Thyroid gland (tissue), 4 donors: ENCODE results near the gene PHYH. TPM values are rescaled to one million over a fixed set of nuclear protein-coding genes. Genes with fewer than 3 reads are reported as not detected.

ENCODE experiments used
- DNase-seq, 2 donors: peaks; one replicate each; pipeline ENCODE4 v3.0.0-alpha.2; 2019
- H3K27ac ChIP-seq, 3 donors: fragments of 200-600 bp; sonication (generic); 1 replicate in 2 of 3; 2 replicates in 1 of 3; pipeline ENCODE4 v1.5.1; 2016 to 2019; ENCODE audit warnings: mild to moderate bottlenecking in 1 of 3, moderate library complexity in 1 of 3
- H3K27me3 ChIP-seq: fragments of 200-600 bp; sonication (generic); one replicate; pipeline ENCODE4 v1.5.1; 2019
- H3K36me3 ChIP-seq, 2 donors: fragments of 200-600 bp; sonication (generic); one replicate each; pipeline ENCODE4 v1.5.1; 2016 to 2019
- H3K4me1 ChIP-seq, 2 donors: fragments of 200-600 bp; sonication (generic); one replicate each; pipeline ENCODE4 v1.5.1; 2017 to 2019
- H3K4me3 ChIP-seq, 3 donors: fragments of 200-600 bp; sonication (generic); replicated peaks in 1 of 3; 1 replicate in 2 of 3; 2 replicates in 1 of 3; pipeline ENCODE4 v1.5.1; 2016; ENCODE audit warnings: mild to moderate bottlenecking in 1 of 3
- H3K9me3 ChIP-seq: fragments of 200-600 bp; sonication (generic); one replicate; pipeline ENCODE4 v1.5.1; 2017
- POLR2A ChIP-seq, 2 donors: fragments of 450-650 bp; IDR thresholded peaks; one replicate each; pipeline ENCODE4 v1.6.1; 2017; ENCODE audit warnings: antibody characterized with exemption in 2 of 2, mild to moderate bottlenecking in 2 of 2, moderate library complexity in 1 of 2
- WGBS, 2 donors: methylation state at CpG; one replicate each; pipeline ENCODE4 v1.1.5; 2017; 5-methylcytosine and 5-hydroxymethylcytosine counted together
- intact Hi-C: fragments of 100-400 bp; cut with DNase I; formaldehyde crosslinking; loops from one replicate; pipeline ENCODE4 v1.15.1; 2023
- total RNA-seq, 4 donors: library from RNA; depleted of rRNA; stranded (reverse); fragments of >200 nt; gene quantifications; one replicate each; pipeline ENCODE4 v1.2.3, GENCODE V29; 2016
- TF ChIP-seq, protein P1 (sequence below), 6 experiments: fragments of 200-600 bp in 3 of 6; fragments of 450-650 bp in 3 of 6; sonication (generic) in 3 of 6; IDR thresholded peaks; one replicate each; pipeline ENCODE4 v1.5.1; 2016 to 2019; ENCODE audit warnings: antibody characterized with exemption in 6 of 6, mild to moderate bottlenecking in 2 of 6, inconsistent platforms in 1 of 6, moderate library complexity in 1 of 6

PHYH gene
- total RNA-seq, 4 donors from 2014 or later: 48.5 to 86.8 (median 71.4) TPM

- Histone ChIP-seq H3K4me3 (no peak overlapping the region), H3K36me3 (peaks cover 37 to 55% of the 10 kb centered on the region in 2 donors), H3K27me3 (no peaks in the 10 kb centered on the region), H3K27ac (no peak overlapping the region), H3K9me3 (no peaks in the 10 kb centered on the region), H3K4me1 (no peaks in the 10 kb centered on the region)
- 95 to 97% methylated on average over 13 of the region's 13 CpGs for WGBS, 2 donors
- TF ChIP-seq, protein P1, sequence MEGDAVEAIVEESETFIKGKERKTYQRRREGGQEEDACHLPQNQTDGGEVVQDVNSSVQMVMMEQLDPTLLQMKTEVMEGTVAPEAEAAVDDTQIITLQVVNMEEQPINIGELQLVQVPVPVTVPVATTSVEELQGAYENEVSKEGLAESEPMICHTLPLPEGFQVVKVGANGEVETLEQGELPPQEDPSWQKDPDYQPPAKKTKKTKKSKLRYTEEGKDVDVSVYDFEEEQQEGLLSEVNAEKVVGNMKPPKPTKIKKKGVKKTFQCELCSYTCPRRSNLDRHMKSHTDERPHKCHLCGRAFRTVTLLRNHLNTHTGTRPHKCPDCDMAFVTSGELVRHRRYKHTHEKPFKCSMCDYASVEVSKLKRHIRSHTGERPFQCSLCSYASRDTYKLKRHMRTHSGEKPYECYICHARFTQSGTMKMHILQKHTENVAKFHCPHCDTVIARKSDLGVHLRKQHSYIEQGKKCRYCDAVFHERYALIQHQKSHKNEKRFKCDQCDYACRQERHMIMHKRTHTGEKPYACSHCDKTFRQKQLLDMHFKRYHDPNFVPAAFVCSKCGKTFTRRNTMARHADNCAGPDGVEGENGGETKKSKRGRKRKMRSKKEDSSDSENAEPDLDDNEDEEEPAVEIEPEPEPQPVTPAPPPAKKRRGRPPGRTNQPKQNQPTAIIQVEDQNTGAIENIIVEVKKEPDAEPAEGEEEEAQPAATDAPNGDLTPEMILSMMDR (IDR thresholded peaks at IDR 0.05): no peak
- TF ChIP-seq POLR2A (IDR thresholded peaks at IDR 0.05): no peak
- DNase-seq: no peak
- intact Hi-C loops: no loop called here
Measured at GRCh38 chr10:13321576-13321975, 21.7 kb upstream of the PHYH start.

GRCh38 chr10:13319166-13319565, 19.3 kb upstream of the PHYH start:
- DNase-seq: no peak
- H3K27me3 ChIP-seq: no peaks in the 10 kb centered on the region
- WGBS, 2 donors: 85 to 86% methylated on average over 7 of the region's 7 CpGs
- intact Hi-C loops: no loop called here
- H3K4me3 ChIP-seq: no peak overlapping the region
- H3K36me3 ChIP-seq: peaks cover 24 to 37% of the 10 kb centered on the region in 2 donors
- H3K9me3 ChIP-seq: no peaks in the 10 kb centered on the region
- H3K27ac ChIP-seq: no peak overlapping the region
- TF ChIP-seq, protein P1 (IDR thresholded peaks at IDR 0.05): no peak
- H3K4me1 ChIP-seq: no peaks in the 10 kb centered on the region

- Histone ChIP-seq H3K27ac (no peak overlapping the region), H3K36me3 (peaks cover 15 to 34% of the 10 kb centered on the region in 2 donors), H3K4me1 (no peaks in the 10 kb centered on the region), H3K27me3 (no peaks in the 10 kb centered on the region), H3K9me3 (no peaks in the 10 kb centered on the region), H3K4me3 (no peak overlapping the region)
- TF ChIP-seq, protein P1 (IDR thresholded peaks at IDR 0.05): no peak
- TF ChIP-seq POLR2A (IDR thresholded peaks at IDR 0.05): no peak
- no peak for DNase-seq
- intact Hi-C loops: no loop called here
- WGBS, 2 donors: 61 to 75% methylated on average over 6 of the region's 6 CpGs
Measured at GRCh38 chr10:13317474-13317873, 17.6 kb upstream of the PHYH start.

- no peak for DNase-seq
- Histone ChIP-seq H3K36me3 (peaks cover 12 to 27% of the 10 kb centered on the region in 2 donors), H3K27ac (no peak overlapping the region), H3K9me3 (no peaks in the 10 kb centered on the region), H3K4me3 (no peak overlapping the region), H3K27me3 (no peaks in the 10 kb centered on the region), H3K4me1 (no peaks in the 10 kb centered on the region)
- 94 to 97% methylated on average over 7 of the region's 7 CpGs for WGBS, 2 donors
- no peak for TF ChIP-seq POLR2A (IDR thresholded peaks at IDR 0.05)
- TF ChIP-seq, protein P1 (IDR thresholded peaks at IDR 0.05): no peak
- intact Hi-C loops: no loop called here
Measured at GRCh38 chr10:13316635-13317311, 16.9 kb upstream of the PHYH start.

- Histone ChIP-seq H3K4me1 (no peaks in the 10 kb centered on the region), H3K36me3 (peaks cover 12 to 14% of the 10 kb centered on the region in 2 donors), H3K9me3 (no peaks in the 10 kb centered on the region), H3K4me3 (no peak overlapping the region), H3K27me3 (no peaks in the 10 kb centered on the region), H3K27ac (no peak overlapping the region)
- intact Hi-C loops: no loop called here
- no peak for TF ChIP-seq POLR2A (IDR thresholded peaks at IDR 0.05)
- TF ChIP-seq, protein P1 (IDR thresholded peaks at IDR 0.05): no peak
- DNase-seq: no peak
Measured at GRCh38 chr10:13315361-13315760, 15.5 kb upstream of the PHYH start.
